HG03135 (cell line): Measurements from ENCODE around the gene RAB40B.

Source experiments
- ATAC-seq: cut with Tn5 transposase; IDR thresholded peaks from one replicate; pipeline ENCODE4 v1.9.1; 2021; ENCODE audit warnings: mild to moderate bottlenecking, moderate library complexity; ENCODE audit not compliant: unreplicated experiment

RAB40B gene

DNA sequence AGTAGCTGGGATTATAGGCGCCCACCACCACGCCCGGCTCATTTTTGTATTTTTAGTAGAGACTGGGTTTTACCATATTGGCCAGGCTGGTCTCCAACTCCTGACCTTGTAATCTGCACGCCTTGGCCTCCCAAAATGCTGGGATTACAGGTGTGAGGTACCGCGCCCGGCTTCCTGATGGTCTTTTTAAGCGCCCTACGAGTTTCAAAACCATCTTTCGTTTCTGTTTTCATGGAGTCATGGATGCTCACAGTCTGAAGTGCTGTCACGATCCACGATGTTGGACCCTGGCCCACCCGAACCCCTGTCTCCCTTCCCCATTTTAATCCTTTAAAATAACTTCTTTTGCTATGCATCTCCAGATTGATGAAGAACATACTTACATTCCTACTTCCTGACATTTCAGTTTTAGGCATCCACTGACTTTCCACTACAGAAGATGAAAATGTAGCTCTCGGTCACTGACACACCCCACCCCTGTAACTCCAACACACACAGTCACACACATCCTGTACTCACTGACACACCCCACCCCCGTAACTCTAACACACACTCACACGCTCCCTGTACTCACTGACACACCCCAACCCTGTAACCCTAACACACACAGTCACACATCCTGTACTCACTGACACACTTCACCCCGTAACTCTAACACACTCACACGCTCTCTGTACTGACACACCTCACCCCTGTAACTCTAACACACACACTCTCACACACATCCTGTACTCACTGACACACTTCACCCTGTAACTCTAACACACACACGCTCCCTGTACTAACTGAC lies 27.6 kb downstream of the RAB40B start:
- no peak for ATAC-seq

DNA sequence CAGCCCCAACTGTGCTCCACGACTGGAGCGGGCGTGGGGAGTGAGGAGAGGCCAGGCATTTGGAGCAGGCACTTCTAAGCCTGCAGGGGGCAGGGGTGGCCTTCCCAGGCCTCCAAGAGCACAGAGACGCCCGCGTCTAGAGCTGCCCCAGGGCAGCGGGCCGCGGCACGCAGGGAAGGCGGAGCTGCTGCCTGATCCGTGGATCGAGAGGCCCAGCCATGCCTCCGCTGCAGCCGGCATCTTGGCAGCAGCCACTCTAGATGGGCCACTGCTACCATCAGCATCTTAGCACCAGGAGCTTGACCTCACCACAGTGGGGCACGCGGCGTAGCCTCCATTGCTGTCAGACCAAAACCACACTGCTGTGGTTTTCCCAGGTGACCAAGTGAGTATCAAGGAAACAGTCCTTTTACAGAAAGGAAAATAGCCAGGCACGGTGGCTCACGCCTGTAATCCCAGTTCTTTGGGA lies 29.8 kb downstream of the RAB40B start:
- ATAC-seq, result no peak

DNA sequence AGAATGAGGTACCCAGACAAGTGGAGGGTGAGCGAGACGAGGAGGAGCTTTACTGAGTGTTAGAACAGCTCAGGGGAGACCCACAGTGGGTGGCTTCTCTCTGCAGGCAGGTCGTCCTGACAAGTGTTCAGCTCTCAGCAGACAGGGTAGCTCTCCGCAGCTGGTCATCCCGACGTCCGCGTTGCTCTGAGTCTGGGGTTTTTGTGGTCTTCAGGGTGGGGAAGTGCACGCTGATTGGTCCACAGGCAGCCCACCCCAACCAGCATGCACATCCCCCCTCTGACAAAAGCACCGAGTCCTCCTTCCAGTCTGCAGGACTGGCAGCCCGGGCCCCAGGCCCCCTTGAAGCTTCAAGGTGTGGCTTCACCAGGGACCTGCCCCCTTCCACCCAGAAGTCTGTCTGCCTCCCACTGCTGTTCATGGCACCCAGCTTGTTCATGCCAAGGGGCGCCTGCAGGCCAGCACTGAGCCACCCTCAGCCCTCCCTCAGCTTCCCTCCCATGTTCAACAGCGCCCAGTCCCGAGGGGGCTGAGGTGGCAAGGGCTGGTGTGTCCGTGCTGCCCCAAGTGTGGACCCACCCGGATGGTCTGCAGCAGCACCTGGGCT lies 30.4 kb downstream of the RAB40B start:
- ATAC-seq, result no peak

DNA sequence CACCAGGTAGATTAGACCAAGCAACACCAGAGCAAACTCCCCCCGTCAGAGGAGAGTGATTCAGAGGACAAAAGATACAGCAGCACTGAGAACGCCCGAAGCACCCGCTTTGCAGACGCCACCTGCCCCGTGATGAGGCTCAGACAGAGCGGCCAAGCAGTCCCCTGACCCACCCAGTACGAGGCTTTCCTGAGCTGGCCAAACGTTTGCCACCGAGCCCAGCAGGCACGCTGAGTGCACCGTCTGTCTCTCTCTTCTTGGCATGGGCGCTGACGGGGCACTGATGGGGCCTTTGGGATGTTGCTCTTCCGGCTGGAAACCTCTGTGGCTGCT lies 30.9 kb downstream of the RAB40B start:
- no peak for ATAC-seq

DNA sequence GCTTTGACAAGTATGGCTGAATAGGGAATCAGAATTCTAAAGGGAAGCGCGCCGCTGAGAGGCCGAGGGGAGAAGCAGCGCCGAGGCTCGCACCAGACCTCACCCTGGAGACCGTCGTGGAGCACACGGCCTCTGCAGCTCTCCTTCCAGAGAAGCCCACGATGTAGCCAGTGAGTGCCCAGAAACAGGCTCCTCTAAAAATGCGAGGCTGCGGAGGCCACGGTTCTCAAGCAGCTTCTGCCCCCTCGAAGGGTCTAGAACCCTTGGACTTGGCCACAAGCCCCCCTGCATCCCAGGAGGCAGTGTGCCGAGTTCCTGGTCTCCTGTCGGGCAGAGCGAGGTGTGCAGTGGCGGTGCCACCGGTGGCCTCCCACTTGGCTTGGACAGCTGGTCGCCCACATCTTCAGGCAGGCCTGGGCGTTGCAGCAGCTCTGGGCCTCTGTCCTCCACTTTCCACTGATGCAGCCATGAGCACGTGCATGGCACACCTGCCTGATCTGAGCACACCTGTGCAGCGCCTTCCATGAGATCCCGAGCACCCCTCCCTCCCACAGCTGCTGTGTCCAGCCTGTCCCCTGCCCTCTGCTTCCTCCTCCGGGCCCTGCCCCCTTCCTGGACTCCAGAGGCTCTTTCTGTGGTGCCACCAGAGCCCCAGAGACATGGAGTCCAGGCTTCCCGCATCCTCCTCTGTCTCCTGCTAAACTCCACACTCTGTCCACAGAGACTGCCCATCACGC lies 31.4 kb downstream of the RAB40B start:
- ATAC-seq, result no peak

DNA sequence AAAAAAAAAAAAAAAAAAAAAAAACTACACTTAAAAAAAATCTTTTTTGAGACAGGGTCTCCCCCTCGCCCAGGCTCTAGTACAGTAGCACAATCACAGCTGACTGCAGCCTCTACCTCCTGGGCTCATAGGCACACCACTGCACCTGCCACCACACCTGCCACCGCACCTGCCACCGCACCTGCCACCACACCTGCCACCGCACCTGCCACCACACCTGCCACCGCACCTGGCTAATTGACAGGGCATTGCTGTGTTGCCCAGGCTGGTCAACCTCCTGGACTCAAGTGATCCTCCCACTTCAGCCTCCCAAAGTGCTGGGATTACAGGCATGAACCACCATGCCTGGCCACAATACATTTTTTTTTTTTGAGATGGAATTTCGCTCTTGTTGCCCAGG lies 32.6 kb downstream of the RAB40B start:
- ATAC-seq, result no peak

DNA sequence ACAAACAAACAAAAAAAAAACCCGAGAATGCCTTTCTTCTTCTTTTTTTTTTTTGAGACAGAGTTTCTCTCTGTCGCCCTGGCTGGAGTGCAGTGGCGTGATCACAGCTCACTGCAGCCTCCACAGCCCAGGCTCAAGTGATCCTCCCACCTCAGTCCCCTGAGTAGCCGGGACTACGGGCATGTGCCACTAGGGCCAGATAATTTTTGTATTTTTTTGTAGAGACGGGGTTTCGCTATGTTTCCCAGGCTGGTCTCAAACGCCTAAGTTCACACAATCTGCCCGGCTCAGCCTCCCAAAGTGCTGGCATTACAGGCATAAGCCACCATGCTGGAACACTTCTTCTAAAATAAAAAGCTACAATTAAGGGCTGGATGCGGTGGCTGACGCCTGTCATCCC lies 33.3 kb downstream of the RAB40B start:
- no peak for ATAC-seq

DNA sequence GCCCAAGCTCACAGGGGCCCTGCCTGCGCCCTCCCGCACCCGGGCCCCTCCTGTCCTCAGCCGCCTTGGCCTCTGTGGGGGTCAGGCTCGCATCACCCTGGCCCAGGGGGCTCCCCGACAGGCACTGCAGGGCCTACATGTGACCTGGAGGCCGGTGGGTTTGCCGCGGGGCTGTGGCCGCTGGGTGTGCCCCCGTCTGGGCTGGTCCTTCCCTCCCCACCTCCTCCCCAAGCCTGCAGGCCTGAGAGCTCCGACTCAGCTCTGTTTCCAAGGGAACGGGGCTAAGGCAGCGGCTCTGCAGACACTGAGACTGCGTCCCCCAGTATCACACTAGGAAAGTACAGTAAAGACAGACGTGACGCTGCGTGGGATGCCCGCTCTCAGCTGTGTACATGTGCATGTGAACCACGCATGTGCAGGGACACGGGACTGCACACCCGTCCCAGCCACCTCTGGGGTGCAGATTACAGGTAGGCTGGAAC lies 33.8 kb downstream of the RAB40B start:
- no peak for ATAC-seq

DNA sequence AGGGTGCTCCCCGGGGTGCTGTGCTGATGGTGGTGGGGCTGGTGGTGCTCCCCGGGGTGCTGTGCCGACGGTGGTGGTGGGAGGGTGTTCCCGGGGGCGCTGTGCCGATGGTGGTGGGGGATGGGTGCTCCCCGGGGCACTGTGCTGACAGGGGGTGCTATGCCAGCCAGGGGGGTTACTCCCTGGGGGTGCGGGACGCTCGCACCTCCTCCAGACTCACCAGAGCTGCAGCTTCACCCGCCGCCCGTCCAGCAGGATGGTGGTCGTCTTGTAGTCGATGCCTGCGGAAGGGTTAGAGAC lies 34.3 kb downstream of the RAB40B start:
- ATAC-seq, result no peak

DNA sequence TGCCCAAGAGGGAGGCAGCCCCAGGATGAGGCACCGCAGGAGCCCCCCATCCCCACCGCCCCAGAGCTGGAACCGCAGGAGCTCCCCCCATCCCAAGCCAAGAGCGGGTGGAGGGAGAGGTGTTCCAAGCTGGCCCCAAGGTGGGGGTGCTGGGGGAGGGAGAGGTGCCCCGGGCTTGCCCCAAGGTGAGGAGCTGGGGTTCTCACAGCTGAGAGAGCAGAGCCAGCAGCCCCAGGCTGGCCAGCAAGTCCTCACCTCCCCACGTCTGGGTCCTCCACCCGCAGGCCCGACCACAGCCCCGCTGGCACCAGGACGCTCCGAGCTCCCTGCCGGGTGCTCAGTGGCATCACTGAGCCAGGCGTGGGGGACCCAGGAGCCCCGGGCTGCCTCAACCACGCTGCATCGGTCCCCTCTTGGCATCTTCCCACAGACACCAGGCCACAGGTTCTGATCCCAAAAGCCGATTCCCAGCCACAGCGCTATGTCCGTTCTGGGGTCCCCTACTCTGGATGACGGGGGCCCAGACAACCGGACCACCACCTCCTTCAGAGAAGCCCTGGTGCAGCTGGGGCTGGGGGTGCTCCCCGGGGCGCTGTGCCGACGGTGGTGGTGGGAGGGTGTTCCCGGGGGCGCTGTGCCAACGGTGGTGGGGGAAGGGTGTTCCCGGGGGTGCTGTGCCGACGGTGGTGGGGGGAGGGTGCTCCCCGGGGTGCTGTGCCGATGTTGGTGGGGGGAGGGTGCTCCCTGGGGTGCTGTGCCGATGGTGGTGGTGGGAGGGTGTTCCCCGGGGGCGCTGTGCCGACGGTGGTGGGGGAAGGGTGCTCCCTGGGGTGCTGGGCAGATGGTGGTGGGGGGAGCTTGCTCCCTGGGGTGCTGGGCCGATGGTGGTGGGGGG lies 34.9 kb downstream of the RAB40B start:
- ATAC-seq, result no peak

DNA sequence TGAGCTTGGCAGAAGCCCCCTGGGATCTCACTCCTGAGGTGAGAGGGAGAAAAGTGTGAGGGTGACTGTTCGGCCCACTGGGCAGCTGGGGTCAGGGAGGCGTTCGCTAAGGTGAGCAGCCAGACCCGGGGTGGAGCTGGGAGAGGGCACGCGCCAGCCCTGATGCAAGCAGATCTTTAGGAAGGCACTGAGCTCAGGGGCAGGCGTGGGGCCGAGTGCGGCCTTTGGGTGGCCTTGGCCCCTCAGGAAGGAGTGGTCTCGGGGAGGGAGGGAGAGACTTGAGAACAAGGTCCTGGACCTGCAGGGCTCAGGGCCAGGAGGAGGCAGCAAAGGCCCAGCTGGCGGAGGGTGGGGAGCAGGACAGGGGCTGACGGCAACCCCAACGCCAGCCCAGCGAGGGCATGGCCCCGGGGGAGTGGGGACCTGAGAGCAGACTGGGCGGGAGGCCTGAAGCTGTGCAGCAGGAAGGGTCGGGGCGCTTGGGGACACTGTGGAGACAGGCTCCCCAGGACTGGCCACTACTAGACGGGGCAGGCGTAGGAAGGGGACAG lies 35.7 kb downstream of the RAB40B start:
- ATAC-seq, result no peak

DNA sequence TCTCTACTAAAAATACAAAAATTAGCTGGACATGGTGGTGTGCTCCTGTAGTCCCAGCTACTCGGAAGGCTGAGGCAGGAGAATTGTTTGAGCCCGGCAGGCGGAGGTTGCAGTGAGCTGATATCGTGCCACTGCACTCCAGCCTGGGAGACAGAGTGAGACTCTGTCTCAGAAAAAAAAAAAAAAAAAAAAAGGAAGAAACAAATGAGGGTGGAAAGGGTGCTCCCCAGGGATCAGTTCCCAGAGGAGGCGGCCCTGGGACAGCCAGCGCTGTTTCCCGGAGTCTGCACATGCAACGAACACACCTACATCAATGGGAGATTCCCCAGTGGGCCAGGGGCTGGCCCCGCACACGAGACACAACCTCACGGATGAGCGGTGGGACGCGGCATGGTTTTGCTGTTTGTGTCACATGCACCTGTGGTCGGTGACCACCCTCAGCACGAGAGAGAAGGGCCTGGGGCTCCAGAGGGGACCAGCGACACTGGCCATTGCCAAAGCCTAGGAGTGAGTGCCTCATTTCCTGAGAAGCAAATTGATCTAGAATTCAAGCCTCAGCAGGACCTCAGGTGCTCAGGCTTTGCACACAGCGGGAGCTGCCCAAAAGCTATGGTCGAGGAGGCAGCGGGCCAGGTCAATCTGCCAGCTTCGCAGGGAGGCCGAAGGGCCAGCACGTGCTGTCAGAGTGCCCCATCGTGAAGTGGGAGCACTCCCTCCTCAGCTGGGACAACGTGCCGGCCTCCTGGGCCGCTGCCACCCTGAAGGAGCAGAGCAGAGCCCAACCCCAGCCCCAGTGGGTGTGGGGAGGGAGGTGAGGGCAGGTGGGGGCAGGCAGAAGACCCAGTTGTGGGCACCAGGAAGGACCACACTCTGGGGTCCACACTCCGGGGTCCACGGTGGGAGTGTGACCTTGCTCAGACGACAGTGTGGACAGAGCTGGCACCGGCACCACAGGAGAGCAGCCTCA lies 36.5 kb downstream of the RAB40B start:
- ATAC-seq, result no peak

DNA sequence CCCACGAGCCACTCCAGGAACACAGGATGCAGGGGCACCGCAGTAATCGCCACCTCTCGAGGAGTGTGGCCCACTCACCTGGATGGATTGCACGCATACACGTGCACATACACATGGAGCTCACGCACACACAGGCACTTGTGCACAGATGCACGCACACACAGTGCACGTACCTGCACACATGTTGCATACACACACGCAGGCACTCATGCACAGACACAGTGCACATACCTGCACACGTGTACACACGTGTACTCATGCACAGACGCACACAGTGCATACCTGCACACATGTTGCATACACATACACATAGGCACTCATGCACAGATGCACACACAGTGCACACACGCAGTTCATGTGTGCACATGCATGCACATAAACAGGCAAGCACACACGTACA lies 38.6 kb downstream of the RAB40B start:
- no peak for ATAC-seq

DNA sequence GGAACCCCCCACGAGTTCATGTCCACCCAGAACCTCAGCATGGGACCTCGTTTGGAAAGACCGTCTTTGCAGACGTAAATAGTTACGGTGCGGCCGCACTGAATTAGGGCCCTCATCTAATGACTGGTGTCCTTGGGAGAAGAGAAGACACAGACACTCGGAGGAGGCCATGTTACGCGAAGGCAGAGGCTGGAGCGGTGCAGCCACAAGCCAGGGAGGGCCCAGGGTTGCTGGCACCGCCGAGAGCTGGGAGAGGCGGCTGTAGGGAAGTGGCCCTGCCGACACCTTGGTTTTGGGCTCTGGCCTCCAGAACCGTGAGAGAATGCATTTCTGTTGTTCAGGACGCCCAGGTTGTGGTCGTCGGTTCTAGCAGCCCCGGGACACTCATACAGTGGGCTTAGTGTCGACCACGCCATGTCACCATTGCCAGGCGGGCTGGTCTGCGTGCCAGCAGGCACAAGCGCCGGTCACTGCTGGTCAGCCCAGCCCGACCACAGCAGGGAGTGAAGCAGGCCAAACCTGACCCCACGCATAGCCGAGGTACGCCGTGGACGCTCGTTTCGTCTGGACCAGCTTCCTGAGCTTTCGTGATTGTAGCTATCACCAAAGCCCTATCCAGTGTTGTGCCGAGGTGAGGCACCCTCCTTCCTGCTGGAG lies 39.6 kb downstream of the RAB40B start:
- no peak for ATAC-seq

DNA sequence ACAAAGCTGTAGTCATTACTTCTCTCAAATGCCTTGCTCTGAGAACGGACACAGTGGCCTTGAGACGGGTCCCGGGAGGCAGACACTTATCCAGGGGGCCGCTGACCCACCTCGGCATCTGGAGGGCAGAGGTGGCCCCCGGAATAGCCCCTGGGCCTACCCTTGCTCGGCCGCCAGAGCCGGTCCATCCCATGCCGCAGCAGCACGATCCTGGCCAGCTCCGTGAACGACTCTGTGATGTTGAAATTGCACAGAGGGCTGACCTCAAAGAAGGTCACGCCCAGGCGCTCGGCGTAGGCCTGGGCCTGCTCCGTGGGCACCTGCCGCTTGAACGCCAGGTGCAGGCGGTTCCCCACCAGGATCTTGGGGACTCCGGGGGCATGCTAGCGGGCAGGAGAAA lies 40.2 kb downstream of the RAB40B start:
- ATAC-seq, result no peak

DNA sequence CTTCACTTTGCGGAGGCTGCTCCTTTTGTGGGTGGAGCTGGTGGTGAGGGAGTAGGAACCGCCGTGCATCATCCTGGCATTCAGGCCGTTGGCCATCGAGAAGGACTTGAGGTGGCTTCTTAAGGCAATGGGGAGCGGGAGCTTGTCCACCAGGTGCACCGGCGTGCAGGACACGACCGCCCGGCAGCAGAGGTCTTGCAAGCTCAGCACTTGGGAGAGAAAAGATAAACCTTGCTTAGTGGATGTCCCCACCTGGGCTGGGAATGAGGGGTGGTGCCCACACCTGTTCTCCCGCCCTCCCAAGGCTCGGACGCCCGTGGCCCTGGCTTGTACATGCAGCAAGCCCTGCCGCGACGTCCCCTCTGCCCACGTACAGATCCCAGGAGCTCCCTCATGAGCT lies 40.6 kb downstream of the RAB40B start:
- ATAC-seq, result no peak

DNA sequence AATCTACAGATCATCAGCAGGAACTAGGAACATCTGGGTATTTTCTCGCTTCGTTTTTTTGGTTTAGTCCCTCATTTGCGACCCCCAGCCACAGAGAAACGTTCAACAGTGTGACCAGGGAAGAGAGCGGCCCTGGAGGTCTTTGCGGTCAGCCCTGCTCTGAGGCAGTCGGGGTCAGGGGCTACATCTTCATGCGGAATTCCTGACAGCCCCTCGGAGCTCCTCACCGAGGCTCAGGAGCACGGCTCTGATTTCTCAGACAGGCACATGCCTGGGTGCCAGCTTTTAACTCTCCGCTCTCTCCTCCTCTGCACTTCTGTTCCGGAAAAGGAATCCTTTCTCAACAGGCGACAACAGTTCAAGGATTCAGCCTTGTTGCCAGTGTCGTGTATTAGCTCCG lies 42.2 kb downstream of the RAB40B start:
- no peak for ATAC-seq

DNA sequence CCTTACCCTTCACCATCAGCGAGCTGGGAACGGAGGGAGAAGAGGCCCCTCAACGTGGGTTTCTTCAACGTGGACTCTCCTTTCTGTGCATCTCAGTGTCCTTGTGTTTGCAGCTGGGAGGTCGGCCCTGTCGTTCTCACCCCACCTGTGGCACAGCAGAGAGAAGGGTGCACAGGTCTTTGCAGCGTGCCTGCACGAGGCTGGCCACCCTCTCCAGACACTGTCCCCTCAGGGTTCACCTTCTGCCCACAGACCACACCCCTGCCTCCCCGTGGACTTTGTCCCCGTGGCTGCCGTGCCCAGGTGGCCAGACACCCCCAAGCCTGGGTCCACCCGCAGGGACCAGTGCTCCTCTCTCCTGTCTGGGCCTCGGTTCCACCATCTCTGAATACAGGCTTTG lies 43.0 kb downstream of the RAB40B start:
- no peak for ATAC-seq

DNA sequence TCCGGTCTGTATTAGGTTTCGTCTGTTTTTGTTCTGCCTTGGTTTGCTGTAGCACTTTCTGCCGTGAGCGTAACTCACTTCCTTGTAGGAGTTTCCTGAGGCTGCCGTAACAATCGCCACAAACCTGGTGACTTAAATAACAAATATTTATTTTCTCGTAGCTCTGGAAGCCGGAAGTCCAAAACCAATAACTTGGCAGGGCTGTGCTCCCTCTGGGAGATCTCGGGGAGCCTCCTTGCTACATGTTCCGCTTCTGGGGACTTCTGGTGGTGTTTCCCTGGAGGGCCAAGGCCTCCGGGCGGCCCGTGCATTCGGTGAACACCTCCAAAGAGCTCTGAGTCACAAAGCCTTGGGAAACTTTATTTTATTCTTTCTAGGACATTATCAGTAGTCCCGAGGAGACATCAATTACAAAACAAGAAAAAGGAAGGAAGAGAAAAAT lies 43.4 kb downstream of the RAB40B start:
- ATAC-seq, result no peak
